Activated effector memory CD4-positive, alpha-beta T cell treated with Interleukin-2 at 50 U/mL for 16 hours (primary cell): Measurements from ENCODE around the gene BRINP3.

Experiments
- DNase-seq: peaks from one replicate; pipeline ENCODE4 v3.0.0-alpha.2; 2020

Gene BRINP3

GRCh38 chr1:190098107-190098506 is 379.6 kb downstream of the BRINP3 start:
- DNase-seq = no peak

GRCh38 chr1:190095596-190095995 is 382.1 kb downstream of the BRINP3 start:
- DNase-seq = no peak

GRCh38 chr1:190084552-190084951 is 393.1 kb downstream of the BRINP3 start:
- DNase-seq = no peak

DNA sequence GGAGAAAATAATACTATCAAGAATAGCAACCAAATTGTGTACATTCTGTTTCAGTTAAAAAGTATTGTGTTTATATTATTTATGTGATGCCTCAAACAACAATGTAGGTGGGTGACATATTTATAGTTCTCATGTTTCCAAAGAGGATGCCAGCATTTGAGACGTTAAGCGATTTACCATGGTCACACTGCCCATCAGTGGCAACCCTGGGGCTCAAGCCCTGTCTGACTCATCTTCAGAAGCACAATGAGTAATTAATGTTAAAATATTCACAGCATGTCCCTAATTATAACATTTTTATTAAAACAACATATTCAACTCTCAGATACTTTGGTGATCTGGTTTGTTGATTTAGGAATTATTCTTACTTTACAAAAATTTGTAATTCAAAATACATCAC is 409.4 kb downstream of the BRINP3 start:
- no peak for DNase-seq

GRCh38 chr1:190067592-190067991 is 410.1 kb downstream of the BRINP3 start:
- no peak for DNase-seq

DNA sequence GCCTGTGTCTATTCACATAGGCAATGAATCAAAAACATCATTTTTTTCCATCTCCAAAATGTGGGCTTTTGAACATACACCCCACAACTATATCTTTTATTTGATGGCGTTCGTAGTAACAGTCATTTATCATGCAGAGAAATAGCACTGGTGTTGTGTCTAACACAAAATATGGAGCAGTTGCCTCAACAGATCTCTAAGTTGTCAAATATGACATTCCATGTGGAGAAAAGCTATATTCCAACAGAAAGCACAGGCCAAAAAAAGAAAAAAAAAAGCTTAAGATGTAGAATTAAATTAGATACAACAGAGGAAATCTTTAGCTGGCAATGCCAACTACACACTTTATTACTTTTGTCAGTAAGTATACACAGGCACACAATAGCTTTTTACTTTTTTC is 411.7 kb downstream of the BRINP3 start:
- DNase-seq = no peak

DNA sequence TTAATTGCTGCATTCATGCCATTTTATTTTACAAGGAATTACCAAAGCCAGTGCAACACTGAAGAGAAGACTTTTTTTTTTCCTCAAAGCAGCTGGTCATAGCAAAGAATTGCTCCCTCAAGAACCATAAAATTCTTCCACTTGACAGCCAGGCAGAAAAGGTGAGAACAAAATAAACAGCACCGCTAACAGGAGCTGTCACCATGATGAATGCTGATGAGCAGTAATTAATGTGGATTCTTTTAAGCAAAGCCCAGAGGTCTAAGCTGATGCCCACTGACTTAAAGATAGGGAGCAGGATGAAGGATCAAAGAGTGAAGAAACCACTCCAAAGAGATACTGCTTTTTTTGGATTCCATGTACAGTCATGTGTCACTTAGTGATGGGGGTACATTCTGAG is 428.4 kb downstream of the BRINP3 start:
- no peak for DNase-seq
